HG03354 (cell line): ENCODE data around the gene GOLGA8R.
"Not testable (repeated sequence)": the region's sequence is repeated elsewhere in the genome, so short reads cannot be mapped to it uniquely, and the experiment has no call there.

Experiments
- ATAC-seq: cut with Tn5 transposase; IDR thresholded peaks from one replicate; pipeline ENCODE4 v1.9.1; 2021; ENCODE audit warnings: mild to moderate bottlenecking; ENCODE audit not compliant: unreplicated experiment, poor library complexity, severe bottlenecking

The GOLGA8R gene, protein sequence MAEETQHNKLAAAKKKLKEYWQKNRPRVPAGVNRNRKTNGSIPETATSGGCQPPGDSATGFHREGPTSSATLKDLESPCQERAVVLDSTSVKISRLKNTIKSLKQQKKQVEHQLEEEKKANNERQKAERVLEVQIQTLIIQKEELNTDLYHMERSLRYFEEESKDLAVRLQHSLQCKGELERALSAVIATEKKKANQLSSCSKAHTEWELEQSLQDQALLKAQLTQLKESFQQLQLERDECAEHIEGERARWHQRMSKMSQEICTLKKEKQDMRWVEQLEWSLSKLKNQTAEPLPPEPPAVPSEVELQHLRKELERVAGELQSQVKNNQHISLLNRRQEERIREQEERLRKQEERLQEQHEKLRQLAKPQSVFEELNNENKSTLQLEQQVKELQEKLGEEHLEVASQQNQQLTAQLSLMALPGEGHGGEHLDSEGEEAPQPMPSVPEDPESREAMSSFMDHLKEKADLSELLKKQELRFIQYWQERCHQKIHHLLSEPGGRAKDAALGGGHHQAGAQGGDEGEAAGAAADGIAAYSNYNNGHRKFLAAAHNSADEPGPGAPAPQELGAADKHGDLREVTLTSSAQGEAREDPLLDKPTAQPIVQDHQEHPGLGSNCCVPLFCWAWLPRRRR

GRCh38 chr15:30414160-30414559 is at the start of gene GOLGA8R:
TSS of gene GOLGA8R (minus strand) at chr15:30414260. CDS start at chr15:30414162, 98 bp downstream.
- not testable (repeated sequence) for ATAC-seq

DNA sequence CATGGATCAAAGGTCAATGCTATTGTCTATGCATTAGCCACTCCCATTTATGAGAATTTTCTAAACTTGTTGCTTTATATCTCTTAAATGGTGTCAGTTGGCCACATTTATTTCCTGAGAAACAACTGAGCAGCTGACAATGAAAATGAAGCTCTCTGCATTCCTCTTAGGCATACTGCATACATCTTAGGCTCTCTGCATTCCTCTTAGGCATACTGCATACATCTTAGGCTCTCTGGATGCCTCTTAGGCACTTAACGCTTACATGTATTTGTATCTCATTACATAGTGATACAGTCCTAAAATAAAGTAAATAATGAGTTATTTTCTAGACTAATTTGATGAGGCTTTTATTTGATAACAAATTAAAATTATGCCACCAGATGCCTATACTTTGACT is 49.8 kb upstream of the GOLGA8R start:
- ATAC-seq, result not testable (repeated sequence)

- ATAC-seq, result not testable (repeated sequence)
Measured at GRCh38 chr15:30462176-30462575, 48.1 kb upstream of the GOLGA8R start.

DNA sequence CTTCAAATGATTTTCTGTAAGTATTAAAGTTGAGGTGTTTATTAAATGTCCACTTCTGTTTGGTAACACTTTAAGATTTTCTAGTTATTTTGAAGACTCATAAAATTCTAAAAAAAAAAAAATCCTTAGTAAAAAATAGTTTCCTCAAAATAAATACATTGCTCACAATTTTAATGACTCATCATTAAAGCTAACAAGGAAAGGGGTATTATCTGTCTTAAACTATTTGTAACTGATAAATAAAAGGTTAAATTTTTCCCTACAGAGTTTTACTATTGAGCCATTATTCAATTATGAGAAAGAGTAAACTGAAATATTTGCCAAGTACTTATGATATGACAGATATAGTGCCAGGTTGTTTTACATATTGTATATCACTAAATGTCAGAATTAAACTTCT is 38.6 kb upstream of the GOLGA8R start:
- ATAC-seq, result not testable (repeated sequence)

GRCh38 chr15:30438348-30438747 is 24.3 kb upstream of the GOLGA8R start:
- not testable (repeated sequence) for ATAC-seq

GRCh38 chr15:30435878-30436277 is 21.8 kb upstream of the GOLGA8R start:
- ATAC-seq, result not testable (repeated sequence)

GRCh38 chr15:30420723-30421122 is 6.7 kb upstream of the GOLGA8R start:
- ATAC-seq, result not testable (repeated sequence)

- not testable (repeated sequence) for ATAC-seq
Measured at GRCh38 chr15:30407636-30408035, 6.4 kb downstream of the GOLGA8R start.

- ATAC-seq, result peak; percentile 60
Measured at GRCh38 chr15:30398988-30399387, 15.1 kb downstream of the GOLGA8R start.

GRCh38 chr15:30393664-30393991 is 20.4 kb downstream of the GOLGA8R start:
- not testable (repeated sequence) for ATAC-seq

- not testable (repeated sequence) for ATAC-seq
Measured at GRCh38 chr15:30392766-30393663, 21.0 kb downstream of the GOLGA8R start, which contains the start of gene CHRFAM7A. TSS of gene CHRFAM7A (minus strand) at chr15:30393540. CDS start at chr15:30383351, 10,189 bp downstream.

DNA sequence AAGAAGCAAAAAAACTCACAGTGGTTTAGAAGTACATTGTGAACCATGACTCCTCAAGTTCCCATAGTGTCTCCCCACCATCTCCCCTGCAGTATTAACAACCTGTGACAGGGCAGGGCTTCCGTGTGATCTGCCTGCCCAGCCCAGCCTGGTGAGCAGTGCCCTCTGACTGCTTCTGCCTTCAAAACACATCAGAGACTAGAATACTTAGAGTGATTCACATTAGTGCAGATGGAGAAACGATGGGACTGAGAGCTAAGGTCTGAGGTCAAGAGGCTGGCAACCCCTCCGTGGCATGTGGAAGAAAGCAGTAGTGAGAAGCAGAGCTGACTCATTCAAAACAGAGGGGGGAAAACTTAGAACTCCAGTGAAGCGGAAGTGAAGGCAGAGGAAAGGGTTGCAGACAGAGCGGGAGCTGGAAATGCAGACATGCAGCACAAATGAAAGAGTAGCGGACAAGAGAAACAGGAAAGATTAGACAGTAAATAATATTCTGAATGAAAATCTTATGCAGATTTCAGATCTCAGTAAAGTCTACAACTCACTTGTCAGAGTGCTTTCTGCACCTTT is 27.7 kb downstream of the GOLGA8R start:
- ATAC-seq, result not testable (repeated sequence)

- ATAC-seq, result not testable (repeated sequence)
Measured at GRCh38 chr15:30377082-30377413, 37.0 kb downstream of the GOLGA8R start.

DNA sequence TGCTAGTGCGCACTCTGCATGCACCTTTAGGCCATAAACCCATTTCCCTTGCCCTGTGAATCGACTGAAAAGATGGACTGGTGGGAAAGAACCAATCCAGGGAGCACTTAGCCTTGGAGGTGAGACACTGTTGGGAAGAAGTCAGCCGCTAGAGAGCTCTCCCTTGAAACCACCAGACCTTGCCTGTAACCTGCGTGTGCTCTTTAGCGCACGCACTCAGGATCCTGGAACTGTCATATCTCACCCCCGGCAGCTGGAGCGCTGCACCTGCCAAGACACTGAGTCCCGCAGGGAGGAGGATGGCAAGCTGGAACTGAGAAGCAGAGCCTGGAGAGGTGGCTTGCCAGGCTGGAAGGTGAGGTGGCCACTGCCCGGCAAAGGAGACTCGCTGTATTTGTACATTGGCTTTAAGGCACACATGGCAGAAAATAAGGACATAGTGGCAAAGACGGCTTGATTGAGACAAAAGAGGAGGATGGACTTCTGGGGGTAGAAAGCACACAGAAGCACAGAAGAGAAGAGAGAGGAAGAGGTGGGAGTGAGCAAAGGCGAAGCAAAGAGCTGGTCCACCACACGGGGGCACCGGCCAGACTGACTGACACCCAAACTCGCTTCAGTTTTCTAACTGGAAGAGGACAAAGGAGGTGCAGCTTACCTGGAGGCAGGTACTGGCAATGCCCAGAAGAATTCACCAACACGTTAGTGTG is 37.5 kb downstream of the GOLGA8R start:
- not testable (repeated sequence) for ATAC-seq

GRCh38 chr15:30375872-30376271 is 38.2 kb downstream of the GOLGA8R start:
- not testable (repeated sequence) for ATAC-seq

DNA sequence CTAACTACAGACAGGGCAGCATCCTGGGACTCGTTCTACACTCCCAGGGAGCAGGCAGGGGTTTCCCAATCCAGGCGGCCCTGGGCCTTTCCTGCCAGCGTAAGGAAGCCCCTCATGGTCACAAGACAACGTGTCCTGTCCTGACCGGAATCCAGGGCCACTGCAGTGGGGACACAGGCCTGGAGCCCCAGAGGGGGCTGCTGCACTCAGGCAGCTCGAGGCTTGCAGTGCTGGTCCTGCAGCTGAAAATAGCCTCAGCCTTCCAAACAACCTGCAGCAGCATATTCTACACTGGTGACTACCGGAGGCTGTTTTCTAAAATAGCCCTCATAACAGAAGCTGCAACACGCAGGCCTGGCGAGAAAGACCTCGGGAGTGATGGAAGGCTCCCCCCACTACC is 39.2 kb downstream of the GOLGA8R start:
- not testable (repeated sequence) for ATAC-seq

DNA sequence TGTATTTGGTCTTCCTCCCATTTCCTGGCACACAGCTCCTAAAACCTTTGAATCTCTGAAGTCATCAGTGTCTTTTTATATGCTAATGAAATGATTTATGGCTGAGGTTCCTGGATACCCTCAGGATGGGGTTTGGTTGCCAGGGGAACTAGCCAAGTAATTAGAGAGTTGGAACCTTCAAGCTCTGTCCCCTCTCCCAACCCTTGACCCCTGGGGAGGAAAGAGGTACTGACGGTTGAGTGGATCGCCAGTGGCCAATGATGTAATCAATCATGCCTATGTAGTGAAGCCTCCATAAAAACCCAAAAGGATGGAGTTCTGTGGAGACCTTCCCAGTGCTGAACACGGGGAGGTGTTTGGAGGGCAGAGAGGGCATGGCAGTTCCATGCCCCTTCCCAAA is 45.8 kb downstream of the GOLGA8R start:
- ATAC-seq, result not testable (repeated sequence)

DNA sequence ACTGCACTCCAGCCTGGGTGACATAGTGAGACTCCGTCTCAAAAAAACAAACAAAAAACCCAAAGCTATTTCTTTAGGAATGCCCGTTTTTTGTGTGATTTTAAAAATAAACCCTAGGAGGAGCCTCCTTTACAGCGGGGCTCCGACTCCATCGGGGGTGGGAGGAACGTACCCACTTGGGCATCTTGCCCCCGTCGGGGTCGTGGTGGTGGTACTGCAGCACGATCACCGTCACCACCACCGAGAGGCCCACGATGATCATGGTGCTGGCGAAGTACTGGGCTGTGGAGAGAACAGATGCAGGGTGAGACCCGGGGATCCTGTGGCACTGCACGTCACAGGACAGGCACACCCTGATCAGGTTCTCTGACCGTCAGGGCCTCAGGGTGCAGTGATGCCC is 46.8 kb downstream of the GOLGA8R start:
- not testable (repeated sequence) for ATAC-seq

DNA sequence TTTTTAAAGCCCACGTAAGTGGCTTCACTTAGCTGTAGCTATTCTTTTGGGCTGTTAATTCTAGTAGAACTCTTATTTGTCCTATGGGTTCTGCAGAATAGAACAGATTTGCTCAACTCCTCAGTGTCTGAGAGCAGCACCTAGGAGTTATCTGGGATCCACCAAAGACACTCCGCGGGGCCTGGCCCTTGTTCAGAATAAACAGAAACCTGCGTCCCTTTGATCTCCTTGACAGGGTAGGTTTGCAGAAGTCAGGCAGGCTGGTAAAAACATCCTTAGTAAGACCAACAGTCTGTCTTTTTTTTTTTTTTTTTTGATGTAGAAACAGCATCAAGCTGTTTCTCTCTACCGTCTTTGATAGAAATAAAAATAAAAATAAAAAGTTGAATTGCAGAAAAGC is 52.7 kb downstream of the GOLGA8R start:
- not testable (repeated sequence) for ATAC-seq
